IMR-90 (cell line): ENCODE results near the gene CCDC180. TPM values are rescaled to one million over a fixed set of nuclear protein-coding genes. Genes with fewer than 3 reads are reported as not detected.

Experiments used
- ATAC-seq: fragments of 200-7000 bp; cut with Tn5 transposase; 2 replicates; pipeline ENCODE4 v1.9.1; 2020; ENCODE audit warnings: low read depth, mild to moderate bottlenecking, moderate library complexity
- BruUV-seq: library from RNA; stranded (reverse); fragments of 400-500 nt; replicated peaks from 2 replicates; lab custom pipeline; 2021; lab: Mats Ljungman, UMichigan
- CTCF ChIA-PET: fragments of 300-600 bp; formaldehyde crosslinking; extraction: SDS; loops from one replicate; lab custom pipeline; 2021; ENCODE audit warnings: antibody characterized with exemption; lab: Yijun Ruan, JAX
- POLR2A ChIA-PET: fragments of 300-600 bp; sonication (Branson Sonifier 250); formaldehyde crosslinking; loops from one replicate; lab custom pipeline; 2022; ENCODE audit warnings: antibody characterized with exemption; ENCODE audit not compliant: unreplicated experiment; lab: Charles Lee
- DNase-seq: peaks from one replicate; pipeline ENCODE4 v3.0.0; 2013
- H2AFZ ChIP-seq: replicated peaks from 2 replicates; pipeline ENCODE3; 2013; ENCODE audit warnings: low read length, mild to moderate bottlenecking; ENCODE audit not compliant: poor library complexity
- H2AK5ac ChIP-seq: 2 replicates; pipeline ENCODE4 v1.6.1; 2013; ENCODE audit warnings: low read depth, low read length, inconsistent platforms
- H2AK9ac ChIP-seq: replicated peaks from 2 replicates; pipeline ENCODE3; 2013; ENCODE audit warnings: mild to moderate bottlenecking, low read depth, low read length, moderate library complexity; ENCODE audit not compliant: poor library complexity
- H2BK120ac ChIP-seq: 2 replicates; pipeline ENCODE4 v1.6.1; 2013; ENCODE audit warnings: low read depth, low read length, inconsistent platforms
- H2BK15ac ChIP-seq: 3 replicates; pipeline ENCODE4 v1.6.1; 2013; ENCODE audit warnings: low read depth, low read length, inconsistent platforms
- H2BK20ac ChIP-seq: 2 replicates; pipeline ENCODE4 v1.6.1; 2013; ENCODE audit warnings: low read depth, mild to moderate bottlenecking, inconsistent platforms, low read length, moderate library complexity
- H2BK5ac ChIP-seq: 2 replicates; pipeline ENCODE4 v1.6.1; 2013; ENCODE audit warnings: mild to moderate bottlenecking, low read depth, low read length, inconsistent platforms; ENCODE audit not compliant: poor library complexity, severe bottlenecking
- H3K14ac ChIP-seq: replicated peaks from 2 replicates; pipeline ENCODE4 v1.6.1; 2013; ENCODE audit warnings: low read depth, low read length, inconsistent platforms
- H3K18ac ChIP-seq: 2 replicates; pipeline ENCODE4 v1.6.1; 2013; ENCODE audit warnings: low read depth, low read length, control low read depth
- H3K23ac ChIP-seq: 2 replicates; pipeline ENCODE4 v1.6.1; 2013; ENCODE audit warnings: low read depth, low read length, inconsistent platforms
- H3K27ac ChIP-seq: 2 replicates; pipeline ENCODE4 v1.5.1; 2013; ENCODE audit warnings: mild to moderate bottlenecking, control low read depth, low read length; ENCODE audit not compliant: insufficient read depth
- H3K27me3 ChIP-seq: 2 replicates; pipeline ENCODE4 v1.6.1; 2013; ENCODE audit warnings: low read length; ENCODE audit not compliant: control insufficient read depth, insufficient read depth
- H3K36me3 ChIP-seq: 2 replicates; pipeline ENCODE4 v1.6.1; 2013; ENCODE audit warnings: low read length, mixed read lengths; ENCODE audit not compliant: control insufficient read depth, insufficient read depth
- H3K4ac ChIP-seq: 2 replicates; pipeline ENCODE4 v1.6.1; 2013; ENCODE audit warnings: low read depth, low read length, inconsistent platforms
- H3K4me1 ChIP-seq: 2 replicates; pipeline ENCODE4 v1.6.1; 2013; ENCODE audit warnings: low read length, mixed read lengths; ENCODE audit not compliant: control insufficient read depth, insufficient read depth
- H3K4me2 ChIP-seq: 2 replicates; pipeline ENCODE4 v1.6.1; 2013; ENCODE audit warnings: low read depth, mild to moderate bottlenecking, control low read depth, low read length, moderate library complexity
- H3K4me3 ChIP-seq: 2 replicates; pipeline ENCODE4 v1.5.1; 2013; ENCODE audit warnings: low read depth, mild to moderate bottlenecking, control low read depth, low read length, moderate library complexity; ENCODE audit not compliant: insufficient read depth
- H3K56ac ChIP-seq: 2 replicates; pipeline ENCODE4 v1.6.1; 2013; ENCODE audit warnings: low read length, inconsistent platforms; ENCODE audit not compliant: insufficient read depth; ENCODE audit errors: extremely low read depth
- H3K79me1 ChIP-seq, 2 experiments: 2 replicates each; pipeline ENCODE4 v1.6.1; 2013; ENCODE audit warnings: low read length in 2 of 2, inconsistent platforms in 1 of 2, low read depth in 1 of 2
- H3K9ac ChIP-seq: 2 replicates; pipeline ENCODE4 v1.6.1; 2013; ENCODE audit warnings: low read depth, low read length, control low read depth
- H3K9me1 ChIP-seq: 2 replicates; pipeline ENCODE4 v1.6.1; 2013; ENCODE audit warnings: low read length, inconsistent platforms; ENCODE audit not compliant: insufficient read depth
- H3K9me3 ChIP-seq: 2 replicates; pipeline ENCODE4 v1.6.1; 2013; ENCODE audit warnings: low read length; ENCODE audit not compliant: control insufficient read depth, insufficient read depth
- H4K20me1 ChIP-seq: 2 replicates; pipeline ENCODE4 v1.6.1; 2013; ENCODE audit warnings: low read length, inconsistent platforms; ENCODE audit not compliant: insufficient read depth
- H4K5ac ChIP-seq: 2 replicates; pipeline ENCODE4 v1.6.1; 2013; ENCODE audit warnings: mild to moderate bottlenecking, low read depth, low read length, control low read depth
- H4K8ac ChIP-seq, 2 experiments: 2 replicates each; pipeline ENCODE4 v1.6.1; 2013; ENCODE audit warnings: low read depth in 2 of 2, low read length in 2 of 2, control low read depth in 1 of 2, inconsistent platforms in 1 of 2
- H4K91ac ChIP-seq: 2 replicates; pipeline ENCODE4 v1.6.1; 2013; ENCODE audit warnings: low read depth, low read length, inconsistent platforms; ENCODE audit not compliant: insufficient read depth
- BHLHE40 ChIP-seq: fragments of 150-350 bp; IDR thresholded peaks from 2 replicates; pipeline ENCODE4 v1.6.1; 2016; ENCODE audit warnings: mild to moderate bottlenecking, low read depth, low read length
- CEBPB ChIP-seq: IDR thresholded peaks from 2 replicates; pipeline ENCODE4 v1.6.1; 2012; ENCODE audit warnings: low read depth, low read length, improper control_type of control experiment
- CTCF ChIP-seq: conservative IDR thresholded peaks from 2 replicates; pipeline ENCODE4 v1.5.1; 2012; ENCODE audit warnings: mild to moderate bottlenecking, low read depth, low read length, improper control_type of control experiment
- ELK1 ChIP-seq: fragments of 150-350 bp; IDR thresholded peaks from 2 replicates; pipeline ENCODE4 v1.6.1; 2016; ENCODE audit warnings: low read depth, mild to moderate bottlenecking, low read length, moderate library complexity, borderline replicate concordance
- FOS ChIP-seq: fragments of 150-350 bp; IDR thresholded peaks from 2 replicates; pipeline ENCODE4 v1.6.1; 2016; ENCODE audit warnings: low read depth, low read length
- MAFK ChIP-seq: IDR thresholded peaks from 2 replicates; pipeline ENCODE4 v1.6.1; 2012; ENCODE audit warnings: low read depth, low read length, improper control_type of control experiment
- NFE2L2 ChIP-seq: fragments of 150-350 bp; IDR thresholded peaks from 2 replicates; pipeline ENCODE4 v1.6.1; 2016; ENCODE audit warnings: low read depth, mild to moderate bottlenecking, low read length
- RAD21 ChIP-seq: IDR thresholded peaks from 2 replicates; pipeline ENCODE4 v1.6.1; 2012; ENCODE audit warnings: low read length, improper control_type of control experiment
- RCOR1 ChIP-seq: IDR thresholded peaks from 2 replicates; pipeline ENCODE4 v1.6.1; 2012; ENCODE audit warnings: mild to moderate bottlenecking, low read length, improper control_type of control experiment; ENCODE audit not compliant: insufficient replicate concordance
- RFX5 ChIP-seq: IDR thresholded peaks from 2 replicates; pipeline ENCODE4 v1.8.0; 2012; ENCODE audit warnings: low read depth, mild to moderate bottlenecking, low read length, moderate library complexity
- SMC3 ChIP-seq: fragments of 150-350 bp; IDR thresholded peaks from 2 replicates; pipeline ENCODE4 v1.6.1; 2016; ENCODE audit warnings: low read depth, mild to moderate bottlenecking, antibody characterized with exemption, low read length, moderate library complexity
- WGBS, 2 experiments: methylation state at CpG; one replicate each; pipeline versions ENCODE4 v1.1.5 to v1.1.7; 2013; ENCODE audit warnings: missing lambda C conversion rate in 2 of 2; ENCODE audit not compliant: insufficient read length in 1 of 2; ENCODE audit errors: extremely low coverage in 2 of 2; 5-methylcytosine and 5-hydroxymethylcytosine counted together
- dilution Hi-C: fragments of 300-500 bp; cut with HindIII; formaldehyde crosslinking; loops from one replicate; pipeline ENCODE4 v1.14.3; 2018; ENCODE audit warnings: low sequenced_read_pairs; ENCODE audit not compliant: unreplicated experiment
- in situ Hi-C: fragments of 300-500 bp; cut with MboI; formaldehyde crosslinking; loops from 3 replicates; pipeline ENCODE4 v1.14.3; 2019; ENCODE audit warnings: low sequenced_read_pairs, inconsistent platforms, mixed read lengths
- intact Hi-C: fragments of 100-400 bp; cut with micrococcal nuclease; formaldehyde crosslinking; loops from 2 replicates; pipeline ENCODE4 v1.10.0; 2022
- polyA plus RNA-seq, 3 experiments: library from polyadenylated mRNA; depleted of rRNA; stranded (reverse); fragments of >200 nt; gene quantifications; 2 replicates each; pipeline ENCODE4 v1.2.3, GENCODE V29; 2012; ENCODE audit warnings: low replicate concordance in 1 of 3
- total RNA-seq: library from RNA; depleted of rRNA; stranded (reverse); fragments of >200 nt; gene quantifications from 2 replicates; pipeline ENCODE4 v1.2.3, GENCODE V29; 2012

Gene CCDC180
- total and polyA plus RNA-seq, 2 of the 4 experiments (the other 2 are of a cell fraction), result 0.24 to 0.90 TPM

- Histone ChIP-seq H3K9ac (no peak overlapping the region), H2AK5ac (no peak overlapping the region), H4K8ac (no peak overlapping the region), H3K79me1 (no peaks in the 10 kb centered on the region), H2BK20ac (no peak overlapping the region), H3K4me3 (no peak overlapping the region), H2BK15ac (no peak overlapping the region), H4K20me1 (no peaks in the 10 kb centered on the region), H3K18ac (no peak overlapping the region), H2BK120ac (no peak overlapping the region), H3K27ac (no peak overlapping the region), H3K4me2 (no peak overlapping the region), H4K91ac (no peak overlapping the region), H3K9me1 (no peaks in the 10 kb centered on the region), H3K4ac (no peak overlapping the region), H3K56ac (no peak overlapping the region), H3K36me3 (no peaks in the 10 kb centered on the region), H4K5ac (no peak overlapping the region), H2BK5ac (no peak overlapping the region), H3K4me1 (no peaks in the 10 kb centered on the region), H3K14ac (no peak overlapping the region), H2AK9ac (no peak overlapping the region), H3K9me3 (no peaks in the 10 kb centered on the region), H3K27me3 (no peaks in the 10 kb centered on the region), H2AFZ (no peak overlapping the region), H3K23ac (no peak overlapping the region)
- TF ChIP-seq NFE2L2 (no peak), ELK1 (no peak), SMC3 (no peak), RFX5 (no peak), BHLHE40 (no peak), CTCF (no peak), FOS (no peak), MAFK (no peak), RAD21 (no peak), CEBPB (no peak), RCOR1 (no peak)
- BruUV-seq, result no TSS peak
- no peak for DNase-seq
- dilution Hi-C loops (no loop called here), intact Hi-C loops (no loop called here), in situ Hi-C loops (no loop called here)
- ChIA-PET CTCF (no interaction called here), POLR2A (no interaction called here)
- ATAC-seq, result no peak
- no CpG with 5 or more reads among the region's 5 CpGs for WGBS, 2 experiments
These were observed 17.5 kb downstream of the CCDC180 start for GRCh38 chr9:97324954-97325353.
